Endothelial cell of umbilical vein (primary cell): Measurements from ENCODE around the gene RPL9. TPM values are rescaled to one million over a fixed set of nuclear protein-coding genes. Genes with fewer than 3 reads are reported as not detected.
A peak's percentile ranks its signal among the peaks of the same experiment; 100 is the strongest.
"Not testable (repeated sequence)": the region's sequence is repeated elsewhere in the genome, so short reads cannot be mapped to it uniquely, and the experiment has no call there.

ENCODE experiments used
- BruUV-seq: library from RNA; stranded (reverse); fragments of 400-500 nt; replicated peaks from 2 replicates; lab custom pipeline; 2021; lab: Mats Ljungman, UMichigan
- CTCF ChIA-PET: fragments of 300-600, 350-600 bp; sonication (Branson Sonifier 250); formaldehyde crosslinking; loops from one replicate; lab custom pipeline; 2021; ENCODE audit warnings: antibody characterized with exemption, inconsistent platforms; lab: Charles Lee
- POLR2A ChIA-PET: fragments of 300-600, 350-600 bp; sonication (Branson Sonifier 250); formaldehyde crosslinking; loops from one replicate; lab custom pipeline; 2021; ENCODE audit warnings: antibody characterized with exemption, inconsistent platforms; lab: Charles Lee
- DNase-seq: peaks from one replicate; pipeline ENCODE4 v3.0.0-alpha.2; 2011; ENCODE audit warnings: low read depth, low spot score
- FAIRE-seq: peaks from 2 replicates; lab custom pipeline; 2011; peaks lifted over from hg19 to GRCh38; lab: Jason Lieb, UNC
- H2AFZ ChIP-seq: 2 replicates; pipeline ENCODE4 v1.6.0; 2012; ENCODE audit warnings: low read depth, low read length, control low read depth, inconsistent platforms
- H3K27ac ChIP-seq: 2 replicates; pipeline ENCODE4 v1.5.1; 2011; ENCODE audit warnings: low read depth, mild to moderate bottlenecking, control low read depth, low read length, moderate library complexity; ENCODE audit not compliant: insufficient read depth
- H3K27me3 ChIP-seq, 2 experiments: 2 replicates each; pipeline versions ENCODE4 v1.6.0 to v1.6.1; 2011; ENCODE audit warnings: low read length in 2 of 2, mixed read lengths in 1 of 2; ENCODE audit not compliant: control insufficient read depth in 2 of 2, insufficient read depth in 2 of 2
- H3K36me3 ChIP-seq, 2 experiments: 2 replicates in 1 of 2; 3 replicates in 1 of 2; pipeline ENCODE4 v1.5.1; 2011; ENCODE audit warnings: low read length in 2 of 2, mild to moderate bottlenecking in 1 of 2, moderate library complexity in 1 of 2; ENCODE audit not compliant: control insufficient read depth in 2 of 2, insufficient read depth in 2 of 2; ENCODE audit errors: extremely low read depth in 1 of 2
- H3K4me1 ChIP-seq: 3 replicates; pipeline ENCODE4 v1.5.1; 2011; ENCODE audit warnings: mild to moderate bottlenecking, low read length; ENCODE audit not compliant: control insufficient read depth, insufficient read depth; ENCODE audit errors: extremely low read depth
- H3K4me2 ChIP-seq: 2 replicates; pipeline ENCODE4 v1.6.1; 2011; ENCODE audit warnings: low read length, control low read depth, mixed read lengths; ENCODE audit not compliant: insufficient read depth
- H3K4me3 ChIP-seq, 3 experiments: fragments of 200-600 bp in 1 of 3; sonication (generic), shearing (Covaris generic) in 1 of 3; replicated peaks in 1 of 3; 2 replicates each; pipeline ENCODE4 v1.5.1; 2011 to 2016; ENCODE audit warnings: control low read depth in 3 of 3, low read length in 3 of 3, mild to moderate bottlenecking in 2 of 3, inconsistent platforms in 1 of 3, low read depth in 1 of 3, moderate library complexity in 1 of 3; ENCODE audit not compliant: insufficient read depth in 1 of 3
- H3K79me2 ChIP-seq: 2 replicates; pipeline ENCODE4 v1.6.0; 2012; ENCODE audit warnings: low read length, inconsistent platforms; ENCODE audit not compliant: control insufficient read depth, insufficient read depth
- H3K9ac ChIP-seq: replicated peaks from 2 replicates; pipeline ENCODE3; 2011; ENCODE audit warnings: low read length, control low read depth; ENCODE audit not compliant: insufficient read depth; ENCODE audit errors: extremely low read depth
- H3K9me1 ChIP-seq: replicated peaks from 3 replicates; pipeline ENCODE4 v1.6.0; 2011; ENCODE audit warnings: mild to moderate bottlenecking, low read length; ENCODE audit not compliant: control insufficient read depth, insufficient read depth; ENCODE audit errors: extremely low read depth
- H3K9me3 ChIP-seq: replicated peaks from 2 replicates; pipeline ENCODE4 v1.5.1; 2012; ENCODE audit warnings: low read length, inconsistent platforms; ENCODE audit not compliant: control insufficient read depth, insufficient read depth
- H4K20me1 ChIP-seq: replicated peaks from 2 replicates; pipeline ENCODE3; 2011; ENCODE audit warnings: mild to moderate bottlenecking, low read length; ENCODE audit not compliant: control insufficient read depth, insufficient read depth; ENCODE audit errors: extremely low read depth
- EZH2 ChIP-seq: IDR thresholded peaks from 2 replicates; pipeline ENCODE4 v1.6.1; 2012; ENCODE audit warnings: borderline replicate concordance, low read depth, mild to moderate bottlenecking, moderate library complexity, low read length, inconsistent platforms; ENCODE audit not compliant: severe bottlenecking
- FOS ChIP-seq: IDR thresholded peaks from 2 replicates; pipeline ENCODE4 v1.6.1; 2011; ENCODE audit warnings: mild to moderate bottlenecking, low read length, moderate library complexity, borderline replicate concordance; ENCODE audit not compliant: insufficient read depth
- GATA2 ChIP-seq: IDR thresholded peaks from 2 replicates; pipeline ENCODE4 v1.7.0; 2011; ENCODE audit warnings: low read depth, mild to moderate bottlenecking, moderate library complexity, mixed read lengths, low read length; ENCODE audit not compliant: insufficient read length, insufficient read depth
- JUN ChIP-seq: IDR thresholded peaks from 2 replicates; pipeline ENCODE4 v1.6.1; 2011; ENCODE audit warnings: borderline replicate concordance, low read depth; ENCODE audit not compliant: insufficient read length, insufficient read depth
- MYC ChIP-seq: IDR thresholded peaks from one replicate; pipeline ENCODE4 v1.6.1; 2011; ENCODE audit warnings: mild to moderate bottlenecking, low read depth, low read length
- POLR2A ChIP-seq: IDR thresholded peaks from 2 replicates; pipeline ENCODE4 v1.6.1; 2012; ENCODE audit warnings: low read depth, mild to moderate bottlenecking, control low read depth, low read length
- POLR2AphosphoS5 ChIP-seq: IDR thresholded peaks from 2 replicates; pipeline ENCODE4 v1.6.1; 2012; ENCODE audit warnings: low read depth, mild to moderate bottlenecking, control low read depth, low read length, moderate library complexity; ENCODE audit not compliant: insufficient read depth
- dilution Hi-C: fragments of 300-500 bp; cut with MboI; formaldehyde crosslinking; loops from one replicate; pipeline ENCODE4 v1.15.0; 2019; ENCODE audit warnings: low sequenced_read_pairs; ENCODE audit not compliant: extremely low pct_ligation_motif_present
- intact Hi-C: fragments of 100-400 bp; cut with micrococcal nuclease; formaldehyde crosslinking; loops from one replicate; pipeline ENCODE4 v1.10.0; 2022
- polyA plus RNA-seq, 4 experiments: library from polyadenylated mRNA; depleted of rRNA in 3 of 4; stranded (reverse) in 3 of 4; unstranded in 1 of 4; fragments of >200 nt; gene quantifications; 2 replicates each; pipeline versions ENCODE4 v1.2.1 to v1.2.3, GENCODE V29; 2011 to 2012; ENCODE audit warnings: missing spikeins in 1 of 4
- total RNA-seq: library from RNA; stranded (reverse); gene quantifications from 2 replicates; pipeline ENCODE4 v1.2.3, GENCODE V29; 2021
- TF ChIP-seq, protein P1 (sequence below), 2 donors: IDR thresholded peaks; 1 replicate in 1 of 2; 2 replicates in 1 of 2; pipeline ENCODE4 v1.5.1; 2011; ENCODE audit warnings: low read length in 2 of 2, mild to moderate bottlenecking in 2 of 2, moderate library complexity in 2 of 2, control low read depth in 1 of 2, inconsistent platforms in 1 of 2, low read depth in 1 of 2; ENCODE audit not compliant: insufficient read depth in 1 of 2; ENCODE audit errors: extremely low read depth in 1 of 2
- TF ChIP-seq, protein P2 (sequence below): IDR thresholded peaks from 2 replicates; pipeline ENCODE4 v1.6.1; 2011; ENCODE audit not compliant: insufficient read depth, insufficient read length

The RPL9 gene
- total and polyA plus RNA-seq, 2 donors (not counting 3 experiments of a cell fraction or from before 2014, with no cell fraction given) = 963 to 1,186 TPM

- CTCF ChIA-PET = interaction anchor here (1.0 kb wide), 1 partner anchor 31 kb away, joined by 3 read pairs; no protein-coding TSS in a partner anchor
- DNase-seq (no peak), FAIRE-seq (peak; percentile 37)
- Histone ChIP-seq H3K27me3 (no peaks in the 10 kb centered on the region), H3K9me3 (no peaks in the 10 kb centered on the region), H4K20me1 (no peaks in the 10 kb centered on the region), H3K4me1 (no peaks in the 10 kb centered on the region), H3K27ac (no peak overlapping the region), H3K9ac (no peak overlapping the region), H3K79me2 (no peaks in the 10 kb centered on the region), H3K4me2 (no peak overlapping the region), H2AFZ (no peak overlapping the region), H3K9me1 (no peaks in the 10 kb centered on the region), H3K4me3 (no peak overlapping the region), H3K36me3 (no peaks in the 10 kb centered on the region)
- POLR2A ChIA-PET = no interaction called here
- no TSS peak for BruUV-seq
- dilution Hi-C loops (no loop called here), intact Hi-C loops (no loop called here)
- TF ChIP-seq, protein P1, sequence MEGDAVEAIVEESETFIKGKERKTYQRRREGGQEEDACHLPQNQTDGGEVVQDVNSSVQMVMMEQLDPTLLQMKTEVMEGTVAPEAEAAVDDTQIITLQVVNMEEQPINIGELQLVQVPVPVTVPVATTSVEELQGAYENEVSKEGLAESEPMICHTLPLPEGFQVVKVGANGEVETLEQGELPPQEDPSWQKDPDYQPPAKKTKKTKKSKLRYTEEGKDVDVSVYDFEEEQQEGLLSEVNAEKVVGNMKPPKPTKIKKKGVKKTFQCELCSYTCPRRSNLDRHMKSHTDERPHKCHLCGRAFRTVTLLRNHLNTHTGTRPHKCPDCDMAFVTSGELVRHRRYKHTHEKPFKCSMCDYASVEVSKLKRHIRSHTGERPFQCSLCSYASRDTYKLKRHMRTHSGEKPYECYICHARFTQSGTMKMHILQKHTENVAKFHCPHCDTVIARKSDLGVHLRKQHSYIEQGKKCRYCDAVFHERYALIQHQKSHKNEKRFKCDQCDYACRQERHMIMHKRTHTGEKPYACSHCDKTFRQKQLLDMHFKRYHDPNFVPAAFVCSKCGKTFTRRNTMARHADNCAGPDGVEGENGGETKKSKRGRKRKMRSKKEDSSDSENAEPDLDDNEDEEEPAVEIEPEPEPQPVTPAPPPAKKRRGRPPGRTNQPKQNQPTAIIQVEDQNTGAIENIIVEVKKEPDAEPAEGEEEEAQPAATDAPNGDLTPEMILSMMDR (IDR thresholded peaks at IDR 0.05; ENCODE audit: extremely low read depth in 1 of 2, insufficient read depth in 1 of 2, low read depth in 1 of 2, low read length in 2 of 2) = no peak
- TF ChIP-seq JUN (no peak), FOS (no peak), POLR2A (no peak), EZH2 (no peak), POLR2AphosphoS5 (no peak), GATA2 (no peak), MYC (no peak)
- TF ChIP-seq, protein P2, sequence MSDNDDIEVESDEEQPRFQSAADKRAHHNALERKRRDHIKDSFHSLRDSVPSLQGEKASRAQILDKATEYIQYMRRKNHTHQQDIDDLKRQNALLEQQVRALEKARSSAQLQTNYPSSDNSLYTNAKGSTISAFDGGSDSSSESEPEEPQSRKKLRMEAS = no peak
These were observed 42.9 kb downstream of the RPL9 start for GRCh38 chr4:39415678-39416283.

DNA sequence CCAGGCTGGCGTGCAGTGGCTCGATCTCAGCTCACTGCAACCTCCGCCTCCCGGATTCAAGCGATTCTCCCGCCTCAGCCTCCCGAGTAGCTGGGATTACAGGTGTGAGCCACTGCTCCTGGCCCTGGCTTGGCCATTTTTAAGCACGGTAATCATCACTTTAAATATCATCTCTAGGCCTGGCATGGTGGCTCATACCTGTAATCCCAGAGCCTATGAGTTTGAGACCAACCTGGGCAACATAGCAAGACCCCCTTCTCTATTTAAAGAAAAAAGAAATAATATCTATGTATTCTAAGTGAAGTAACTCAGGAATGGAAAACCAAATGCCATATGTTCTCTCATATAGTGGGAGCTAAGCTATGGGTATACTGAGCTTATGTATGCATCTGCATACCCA is 47.2 kb downstream of the RPL9 start:
- H3K4me1 ChIP-seq, H3K9ac ChIP-seq, H2AFZ ChIP-seq, DNase-seq, FAIRE-seq, H3K79me2 ChIP-seq, intact Hi-C loops, POLR2A ChIA-PET, BruUV-seq, dilution Hi-C loops, H3K36me3 ChIP-seq, H3K27me3 ChIP-seq, H3K4me3 ChIP-seq, H3K27ac ChIP-seq, H3K9me3 ChIP-seq, H4K20me1 ChIP-seq, H3K4me2 ChIP-seq, H3K9me1 ChIP-seq: not testable (repeated sequence)
- CTCF ChIA-PET = interaction anchor here (0.6 to 1.8 kb wide), 5 partner anchors 8 to 509 kb away, joined by 3 to 8 read pairs (median 3); no protein-coding TSS in a partner anchor
